ENCODE data around the gene GPD2.

Gene GPD2

DNA sequence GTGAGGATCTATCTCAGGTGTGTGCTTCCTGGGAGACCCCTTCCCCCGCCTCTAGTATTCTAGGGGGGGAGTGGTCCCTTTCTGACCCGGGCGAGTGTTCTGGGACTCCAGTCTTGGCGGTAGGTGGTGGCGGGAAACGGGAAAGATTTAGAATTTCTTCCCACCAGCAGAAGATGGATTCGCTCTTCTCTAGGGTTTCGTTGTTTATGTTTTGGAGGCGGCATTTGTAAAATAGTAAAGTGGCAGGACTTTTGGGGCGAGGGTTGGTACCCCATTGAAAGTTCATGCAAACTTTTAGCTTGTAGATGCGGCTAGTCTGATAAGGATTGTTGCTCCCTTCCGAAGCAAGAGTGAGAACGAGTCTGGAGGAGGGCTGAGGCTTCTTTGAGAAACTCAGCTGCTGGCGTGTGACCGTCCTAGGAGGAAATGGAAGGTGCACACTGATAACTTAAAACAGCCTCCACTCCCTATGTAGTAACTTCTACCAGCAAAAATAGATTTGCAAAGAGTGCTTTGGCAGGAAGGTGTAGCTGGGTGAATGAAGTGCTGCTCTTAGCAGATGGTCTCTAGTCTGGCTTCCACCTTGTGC is 412 bp downstream of the GPD2 start:
- DNase-seq, result peak; percentile 7

DNA sequence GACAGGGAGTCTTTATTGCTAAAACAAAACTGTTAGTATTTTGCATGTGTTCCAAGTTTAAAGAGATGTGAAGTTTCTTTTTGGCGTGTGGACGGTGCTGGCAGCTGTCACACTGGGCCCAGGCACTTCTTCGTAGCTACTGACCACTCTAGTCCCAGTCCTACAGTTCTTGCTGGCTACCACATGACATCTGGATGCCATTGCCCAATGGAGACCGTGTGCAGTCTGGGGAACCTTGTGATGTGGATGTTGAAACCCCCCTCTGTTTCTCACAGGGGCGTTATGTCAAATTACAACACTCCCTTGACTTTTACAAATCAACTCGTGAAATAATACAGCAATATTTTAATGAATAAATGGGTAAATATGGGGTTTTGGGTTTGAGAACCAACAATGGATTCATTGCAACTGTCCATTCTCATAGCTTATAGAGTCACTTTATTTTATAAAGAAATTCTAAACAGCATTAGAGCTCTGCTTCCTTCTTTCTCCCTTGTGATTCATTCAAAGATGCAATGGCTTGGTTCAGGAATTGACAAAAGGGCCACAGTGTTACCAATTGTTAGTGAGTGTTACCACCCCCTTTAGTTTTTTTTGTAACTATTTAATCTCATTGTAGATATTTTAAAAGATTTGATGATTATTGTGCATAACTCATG is 1.2 kb downstream of the GPD2 start:
- DNase-seq, result peak; percentile 11

DNA sequence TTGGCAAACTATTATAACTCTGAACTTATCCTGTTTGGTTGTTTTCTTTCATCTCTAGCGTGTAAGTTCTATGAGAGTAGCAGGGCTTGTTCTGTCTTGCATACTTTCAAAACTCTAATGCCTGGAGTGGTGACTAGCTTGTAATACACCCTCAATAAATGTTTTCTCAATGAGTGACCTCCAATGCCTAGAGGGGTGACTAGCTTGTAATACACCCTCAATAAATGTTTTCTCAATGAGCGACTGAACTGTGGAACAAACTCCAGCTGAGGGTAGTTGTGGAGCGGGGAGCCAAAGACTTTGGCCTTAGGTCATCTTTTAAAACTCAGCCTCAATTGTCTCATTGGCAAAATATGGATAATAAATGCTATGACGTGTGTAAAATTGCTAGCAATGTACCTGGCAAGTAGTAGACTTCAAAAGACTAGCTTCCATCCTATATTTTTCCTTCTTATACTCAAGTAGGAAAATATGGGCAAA is 1.8 kb downstream of the GPD2 start:
- DNase-seq, result peak; percentile 8

DNA sequence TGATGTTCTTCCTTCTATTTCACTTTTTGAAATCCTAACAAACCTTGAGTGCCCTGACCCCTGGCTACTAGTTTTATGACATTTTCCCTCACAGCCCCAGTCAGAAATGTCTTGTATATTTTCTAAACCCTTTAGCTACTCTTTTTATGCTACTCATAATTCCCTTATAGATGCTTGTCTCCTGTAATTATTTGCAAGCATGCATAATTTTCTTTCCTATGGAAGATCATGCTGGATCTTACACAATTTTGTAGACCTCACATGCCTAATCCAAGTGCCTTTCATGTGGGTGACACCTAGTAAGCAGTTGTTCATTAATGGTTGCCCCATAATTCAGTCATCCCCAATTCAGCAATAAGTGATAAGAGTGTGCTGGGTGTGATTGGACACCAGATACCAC is 6.9 kb downstream of the GPD2 start:
- no peak for DNase-seq

DNA sequence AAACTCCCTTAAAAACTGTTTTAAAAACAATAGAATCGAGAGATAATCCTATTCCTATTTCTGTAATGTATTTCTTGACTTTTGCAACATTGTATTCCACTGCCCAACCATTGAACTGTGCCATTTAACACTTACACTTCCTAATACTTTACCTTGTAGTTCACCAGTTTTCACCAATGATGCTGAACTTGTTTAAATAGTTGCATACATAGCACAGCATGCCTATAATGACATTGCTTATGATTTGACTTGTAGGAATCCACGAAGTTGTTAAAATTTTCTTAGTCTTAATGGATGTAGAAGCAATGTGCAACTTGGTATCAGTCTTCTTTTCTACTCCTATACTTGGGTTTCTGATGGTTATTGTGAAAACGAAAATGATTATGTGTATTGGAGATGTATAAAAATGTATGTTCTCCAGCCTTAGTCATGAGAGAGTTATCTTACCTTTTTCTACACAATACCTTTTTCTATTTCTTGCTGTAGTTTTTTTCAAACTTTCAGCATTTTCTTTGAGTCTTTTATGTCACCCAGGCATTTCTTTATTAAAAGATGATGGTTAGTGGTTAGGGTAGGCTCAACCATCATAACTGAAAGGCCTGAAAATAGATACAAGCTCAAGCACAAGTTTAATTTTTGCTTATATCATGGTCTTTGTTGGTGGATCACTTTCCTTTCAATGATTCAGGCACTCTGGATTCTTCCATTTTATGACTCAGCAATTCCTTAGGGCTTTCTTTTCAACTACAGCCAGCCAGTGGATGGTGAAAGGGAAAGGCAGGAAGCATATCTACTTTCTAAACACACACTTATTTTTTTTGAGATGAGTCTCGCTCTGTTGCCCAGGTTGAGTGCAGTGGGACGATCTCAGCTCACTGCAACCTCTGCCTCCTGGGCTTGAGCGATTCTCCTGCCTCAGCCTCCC is 9.4 kb downstream of the GPD2 start:
- DNase-seq, result peak; percentile 93

DNA sequence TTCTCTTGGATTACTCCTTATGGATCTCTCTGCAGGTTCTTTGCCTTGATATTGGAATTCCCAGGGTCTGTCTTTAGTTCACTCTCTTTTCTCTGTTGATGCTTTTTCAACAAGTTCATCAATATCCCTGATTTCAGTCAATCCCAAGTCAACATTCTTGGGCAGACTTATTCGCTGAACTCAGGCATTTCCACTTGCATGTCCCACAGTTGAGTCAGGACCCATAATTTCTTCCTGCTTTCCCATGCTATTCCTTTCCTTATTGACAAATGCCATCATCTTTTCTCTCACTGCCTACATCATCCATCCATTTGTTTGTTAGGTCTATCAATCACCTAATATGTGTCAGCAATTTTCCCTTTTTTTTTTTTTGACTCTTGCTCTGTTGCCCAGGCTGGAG is 11.6 kb downstream of the GPD2 start:
- peak; percentile 37 for DNase-seq

DNA sequence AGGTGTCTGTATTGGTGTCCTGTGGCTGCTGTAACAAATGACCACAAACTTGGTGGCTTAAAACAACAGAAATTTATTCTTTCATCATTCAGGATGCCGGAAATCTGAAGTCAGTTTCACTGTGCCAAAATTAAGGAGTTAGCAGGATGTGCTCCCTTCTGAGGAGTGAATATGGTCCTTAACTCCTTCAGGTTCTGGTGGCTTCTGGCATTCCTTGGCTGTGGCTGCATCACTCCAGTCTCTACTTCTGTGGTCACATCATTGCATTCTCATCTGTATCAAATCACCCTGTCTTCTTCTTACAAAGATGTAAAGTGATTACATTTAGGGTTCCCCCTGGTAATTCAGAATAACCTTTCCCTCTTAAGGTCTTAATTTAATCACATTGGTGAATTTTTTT is 12.6 kb downstream of the GPD2 start:
- DNase-seq, result peak; percentile 54

DNA sequence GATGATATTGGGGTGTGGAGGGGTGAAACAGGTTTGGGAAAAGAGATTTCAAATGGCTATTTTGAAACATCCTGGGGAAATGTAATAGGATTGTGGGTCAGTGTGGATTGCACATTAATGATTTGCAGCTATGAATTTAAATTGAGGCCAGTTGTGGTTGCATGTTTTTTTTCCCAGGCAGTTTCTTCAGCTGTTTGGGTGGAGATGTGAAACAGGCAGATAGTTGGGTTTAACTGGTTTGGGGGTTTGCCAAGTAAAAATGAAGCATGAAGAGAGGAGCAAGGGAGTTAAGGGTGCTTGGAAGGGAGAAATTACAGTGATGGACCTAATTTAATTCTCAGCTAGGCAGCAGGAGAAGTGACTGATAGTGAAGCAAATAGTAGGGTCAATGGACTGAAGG is 16.8 kb downstream of the GPD2 start:
- peak; percentile 73 for DNase-seq

DNA sequence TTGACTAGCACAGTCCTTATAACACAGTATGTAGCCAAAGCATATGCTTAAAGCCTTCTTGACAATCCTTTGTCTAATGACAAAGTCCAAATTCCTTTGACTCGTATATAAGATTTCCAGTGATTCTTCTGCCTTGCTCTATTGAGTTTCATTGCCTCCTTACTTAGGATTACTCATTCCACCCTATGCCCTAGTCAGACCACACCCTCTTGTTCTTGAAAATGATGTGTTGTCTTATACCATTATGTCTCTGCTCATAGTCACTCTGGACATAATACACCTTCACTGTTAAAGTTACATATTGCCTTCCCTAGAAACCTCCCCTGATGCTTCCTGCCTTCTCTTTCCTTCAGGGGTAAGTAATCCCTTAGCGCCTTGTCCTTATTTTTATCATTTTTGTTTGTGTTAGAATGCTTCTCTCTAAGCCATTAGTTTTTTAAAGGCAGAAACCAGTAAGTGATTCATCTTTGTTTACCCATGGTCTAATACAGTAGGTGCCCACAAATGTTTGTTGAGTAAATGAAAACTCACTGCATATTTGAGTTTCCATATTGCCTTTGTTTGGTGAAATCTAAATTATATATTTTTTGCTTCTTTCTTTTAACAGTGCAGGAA is 19.3 kb downstream of the GPD2 start:
- no peak for DNase-seq

DNA sequence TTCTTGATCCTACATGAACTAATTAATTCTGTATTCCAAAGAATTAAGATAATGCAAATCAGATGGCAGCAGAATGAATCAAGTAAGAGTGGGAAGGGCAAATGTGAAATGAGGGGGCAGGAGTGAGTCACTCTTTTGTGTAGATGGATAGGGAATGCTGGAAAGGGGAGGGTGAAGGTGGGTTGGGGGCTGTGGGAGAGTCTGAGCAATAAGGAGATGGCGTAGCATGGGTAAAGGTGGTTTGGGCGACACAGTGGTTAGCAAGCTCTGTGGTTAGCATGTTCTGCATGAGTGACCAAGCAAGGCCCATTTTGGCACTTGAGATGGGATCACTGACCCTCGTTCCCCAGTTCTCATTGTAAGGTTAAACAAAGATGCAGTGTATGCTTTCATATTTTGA is 20.4 kb downstream of the GPD2 start:
- peak; percentile 49 for DNase-seq

DNA sequence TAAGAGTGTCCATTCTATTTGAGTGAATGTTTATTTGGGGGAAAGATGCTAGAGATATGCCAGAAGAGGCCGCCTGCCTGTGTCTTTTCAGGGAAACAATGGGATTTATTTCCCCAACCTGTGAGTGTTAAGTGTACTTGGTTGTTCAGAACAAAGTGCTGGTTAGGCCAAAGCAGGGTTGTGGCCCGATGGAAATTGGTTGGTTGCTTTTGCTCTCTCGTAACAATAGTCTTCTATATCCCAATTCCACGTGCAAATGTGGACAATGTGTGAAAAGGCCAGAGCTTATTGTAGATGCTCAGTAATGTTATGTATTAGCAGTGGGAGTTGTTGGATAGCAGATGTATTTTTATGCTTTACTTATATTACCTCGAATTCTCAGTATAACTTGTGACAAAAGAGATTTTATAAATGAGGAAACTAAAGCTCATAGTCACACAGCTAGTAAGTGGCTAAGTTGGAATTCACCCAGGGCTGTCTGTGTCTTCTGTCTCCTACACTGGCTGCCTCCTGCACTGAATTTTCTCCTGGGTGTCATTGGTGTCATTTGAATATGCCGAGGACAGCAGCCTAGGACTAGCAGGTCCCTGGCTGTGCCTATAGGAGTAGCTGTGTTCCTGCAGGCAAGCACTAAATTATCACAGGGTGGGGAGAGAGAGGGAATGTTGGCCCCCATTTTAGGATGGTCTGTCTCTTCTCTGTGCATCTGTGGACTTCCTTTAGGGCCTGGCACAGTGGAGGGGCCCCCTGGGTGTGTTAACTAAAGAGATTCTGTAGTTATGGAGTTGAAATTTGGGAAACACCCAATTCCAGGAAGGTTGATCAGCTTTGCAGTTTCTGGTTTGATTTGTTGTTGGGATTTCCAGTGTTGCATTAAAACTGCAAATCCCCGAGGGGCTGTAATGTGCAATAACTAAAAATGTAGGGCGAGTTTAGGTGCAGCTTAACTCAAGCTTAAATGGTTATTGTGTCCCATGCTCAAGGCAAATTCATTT is 21.6 kb downstream of the GPD2 start:
- DNase-seq, result no peak

DNA sequence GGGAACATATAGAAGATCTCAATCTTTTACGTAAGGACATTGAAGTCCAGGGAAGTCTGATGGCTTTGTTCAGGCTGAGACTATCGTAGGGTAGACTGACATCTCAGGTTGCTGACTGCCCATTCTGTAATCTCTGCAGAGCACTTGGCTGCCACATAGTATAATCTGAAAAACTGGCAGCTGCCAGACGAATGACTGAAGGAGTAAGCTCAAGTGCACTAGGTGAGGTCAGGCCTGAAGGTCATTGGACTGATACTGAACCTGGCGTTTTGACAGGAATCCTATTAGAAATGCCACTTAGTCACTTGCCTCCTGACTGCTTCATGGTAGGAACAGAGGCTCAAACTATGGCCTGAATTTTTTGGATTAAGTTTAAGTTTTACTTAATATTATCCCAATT is 23.5 kb downstream of the GPD2 start:
- no peak for DNase-seq

DNA sequence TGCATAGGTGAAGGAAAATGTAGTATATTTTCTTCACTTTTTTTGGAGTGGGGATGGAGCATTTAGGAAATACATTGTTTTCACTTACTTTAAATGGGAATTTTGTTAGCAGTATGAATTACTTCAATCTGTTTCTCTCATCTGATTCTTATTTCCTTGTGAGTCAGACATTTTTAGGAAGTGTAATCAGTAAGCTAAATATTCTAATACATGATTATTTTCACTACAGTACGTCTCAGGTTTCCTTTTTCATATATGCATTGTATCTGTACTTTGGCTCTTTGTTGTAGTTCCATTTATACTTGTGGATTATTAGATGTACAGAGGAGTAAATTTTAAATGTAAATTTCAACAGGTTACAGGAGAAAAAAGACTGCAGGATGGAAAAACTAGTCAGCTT is 27.9 kb downstream of the GPD2 start:
- DNase-seq, result peak; percentile 34

DNA sequence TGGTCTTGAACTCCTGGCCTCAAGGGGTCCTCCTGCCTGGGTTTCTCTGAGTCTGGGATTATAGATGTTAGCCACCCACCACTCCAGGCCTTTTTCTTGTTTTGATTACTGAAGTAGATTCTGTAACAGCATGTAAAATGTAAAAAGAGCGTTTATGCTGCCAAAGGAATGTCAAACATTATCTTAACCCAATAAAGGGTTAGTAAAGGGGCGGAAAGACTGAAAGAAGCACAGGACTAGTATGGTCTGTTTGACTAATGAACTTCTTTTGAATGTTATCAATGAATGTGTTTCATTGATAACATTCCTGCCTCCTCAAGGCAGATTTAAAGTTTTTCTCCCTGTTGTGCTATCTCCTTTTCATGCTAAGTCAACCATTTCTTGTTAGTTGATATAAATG is 29.4 kb downstream of the GPD2 start:
- DNase-seq, result no peak

DNA sequence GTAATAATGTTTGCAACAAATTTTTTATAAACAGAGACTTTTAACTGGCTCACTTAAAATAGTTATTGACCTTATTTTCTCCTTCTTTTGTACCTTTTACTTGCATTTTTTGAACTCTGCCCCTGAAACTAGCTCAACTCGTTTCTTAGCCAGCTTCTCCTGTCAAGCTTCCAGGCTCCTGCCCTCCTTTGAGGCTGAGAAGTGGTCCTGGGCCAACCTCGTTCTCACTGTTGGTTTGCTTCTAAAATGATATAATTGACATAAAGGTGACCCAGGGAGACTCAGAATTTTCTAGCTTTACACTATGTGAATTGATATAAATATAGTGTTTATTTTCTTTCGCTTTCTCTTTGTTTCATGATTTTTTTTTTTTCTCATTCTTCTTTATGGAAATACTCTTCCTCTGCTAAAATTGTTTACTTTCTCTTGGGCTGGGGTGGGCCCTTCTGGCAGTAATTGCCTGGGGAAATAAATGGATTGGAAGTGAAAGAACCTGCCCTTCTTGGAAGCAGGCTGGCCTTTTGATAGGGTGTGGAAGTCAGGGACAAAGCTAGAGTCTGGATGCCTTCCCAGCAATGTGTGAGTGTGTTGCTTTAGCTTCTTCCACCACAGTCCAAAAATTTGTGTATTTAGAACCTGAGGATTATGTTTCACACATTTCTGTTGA is 30.7 kb downstream of the GPD2 start:
- DNase-seq, result peak; percentile 28

DNA sequence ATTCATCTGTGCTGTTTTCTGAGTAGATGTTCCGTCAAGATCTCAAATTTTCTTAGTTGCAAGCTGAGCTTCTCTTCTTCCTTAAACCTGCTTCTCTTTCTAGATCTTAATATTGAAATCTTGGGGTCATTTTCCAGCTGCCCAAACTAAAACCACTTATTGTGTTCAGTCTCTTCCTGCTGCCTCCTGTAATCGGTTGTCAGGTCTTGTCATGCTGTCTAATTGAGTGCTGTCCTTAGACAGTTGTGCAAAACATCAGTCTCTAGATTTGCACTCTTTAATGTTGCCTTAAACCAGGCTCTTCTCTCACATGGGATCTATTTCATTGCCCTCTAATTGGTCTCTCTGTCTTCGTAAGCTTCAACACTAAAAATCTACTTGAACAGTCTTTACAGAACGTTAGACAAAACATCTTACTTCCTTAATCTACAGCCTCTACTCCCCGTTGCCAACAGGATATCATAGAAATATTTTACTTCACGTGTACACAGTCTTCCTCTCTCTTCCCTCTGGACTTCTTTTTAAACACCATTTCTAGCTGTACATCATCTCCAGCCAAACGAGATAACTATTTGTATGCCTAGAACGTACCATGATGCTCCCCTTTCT is 34.9 kb downstream of the GPD2 start:
- no peak for DNase-seq

DNA sequence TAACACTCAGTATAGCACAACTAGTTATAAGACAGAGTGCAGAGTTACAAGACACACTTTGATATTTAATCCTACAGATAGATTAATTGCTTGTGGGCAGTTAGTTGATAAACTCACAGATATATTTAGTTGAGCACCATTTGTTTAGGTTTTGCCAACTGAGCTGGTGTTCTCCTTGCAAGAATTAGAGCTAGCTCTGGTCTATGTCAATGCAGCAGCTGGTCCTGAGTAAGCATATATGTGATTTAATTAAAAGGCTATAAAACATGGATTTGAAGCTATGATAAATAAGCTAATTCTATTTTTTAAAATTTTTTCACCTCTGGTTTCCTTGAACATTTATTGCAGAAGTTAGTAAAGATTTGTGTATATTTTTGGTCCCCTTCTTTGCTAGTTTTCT is 35.6 kb downstream of the GPD2 start:
- DNase-seq, result no peak

DNA sequence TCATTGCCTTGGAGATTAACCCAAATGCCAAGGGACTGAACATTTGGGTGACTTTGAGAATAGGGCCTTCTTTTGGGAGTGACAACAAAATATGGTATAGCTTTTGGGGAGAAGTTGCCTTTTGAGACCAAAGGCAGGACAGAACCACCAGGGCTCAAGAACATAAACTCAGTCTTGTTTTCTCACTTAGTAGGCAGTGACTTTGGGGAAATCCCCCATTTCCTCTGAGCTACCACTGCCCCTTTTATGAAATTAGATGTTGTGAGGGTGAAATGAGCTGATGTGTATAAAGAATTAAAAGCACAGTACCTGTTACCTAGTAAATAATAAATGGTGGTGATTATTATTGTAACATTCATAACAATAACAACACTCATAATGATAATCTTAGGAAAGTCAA is 36.5 kb downstream of the GPD2 start:
- no peak for DNase-seq

DNA sequence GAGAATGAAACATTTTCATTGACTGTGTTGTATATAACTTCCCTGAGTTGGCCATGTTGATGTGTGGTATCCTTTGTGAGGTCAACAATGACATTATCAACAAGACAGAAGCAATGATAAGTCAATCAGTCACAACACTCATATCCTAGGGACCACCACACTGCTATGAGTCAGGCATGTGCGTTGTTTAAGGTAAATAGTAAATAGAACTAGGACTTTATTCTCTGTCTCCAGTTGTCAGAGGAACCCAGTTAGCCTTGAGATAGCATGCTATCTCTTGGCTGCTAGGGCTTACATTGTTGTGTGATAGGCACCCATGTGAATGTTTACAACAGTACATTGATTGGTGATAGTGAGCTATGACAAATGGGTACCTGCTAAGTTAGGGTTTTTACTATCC is 37.3 kb downstream of the GPD2 start:
- no peak for DNase-seq

DNA sequence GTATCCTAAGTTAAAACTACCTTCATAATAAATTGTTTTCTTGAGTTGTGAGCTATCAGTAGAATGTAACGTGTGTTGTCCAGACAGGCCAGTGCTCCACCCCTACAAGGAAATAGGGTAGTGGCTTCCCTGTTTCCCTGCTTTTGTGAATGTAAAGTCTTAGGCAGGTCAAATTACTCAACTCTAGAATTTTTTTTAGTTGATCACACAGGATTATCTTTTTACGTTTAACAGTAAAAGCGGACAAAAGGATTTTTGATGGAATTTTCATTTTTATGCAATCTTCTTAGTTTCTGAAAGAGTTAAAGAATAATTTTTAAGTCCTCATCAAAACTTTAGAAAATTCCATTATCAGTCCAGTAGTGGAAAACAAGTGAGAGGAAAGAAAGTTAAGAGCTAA is 38.2 kb downstream of the GPD2 start:
- DNase-seq, result no peak

Measured in fibroblast of upper back skin (primary cell).